HT1080 (cell line): ENCODE measurements around the gene CAMK2N2. TPM values are rescaled to one million over a fixed set of nuclear protein-coding genes. Genes with fewer than 3 reads are reported as not detected.

Experiments used
- DNase-seq: peaks from one replicate; pipeline ENCODE4 v3.0.0-alpha.2; 2015; ENCODE audit warnings: low read depth
- small RNA-seq: library from RNA; depleted of rRNA; stranded (forward); fragments of <200 nt; gene quantifications from one replicate; pipeline ENCODE3, GENCODE V24; 2014
- total RNA-seq: library from RNA; depleted of rRNA; stranded (reverse); fragments of >200 nt; shearing (Covaris generic); gene quantifications from 2 replicates; pipeline ENCODE4 v1.2.3, GENCODE V29; 2014; rRNA removed

Gene CAMK2N2
- total RNA-seq, 1 experiment from 2014 or later = 10.5 TPM

GRCh38 chr3:184222521-184222920 is 38.8 kb downstream of the CAMK2N2 start:
- DNase-seq = no peak

- DNase-seq = no peak
These were observed 42.5 kb downstream of the CAMK2N2 start for GRCh38 chr3:184218814-184219213.

GRCh38 chr3:184211718-184212117 is 49.6 kb downstream of the CAMK2N2 start:
- DNase-seq = no peak

GRCh38 chr3:184211297-184211696 is 50.1 kb downstream of the CAMK2N2 start:
- DNase-seq = no peak

Small RNAs within 50 kb of the gene (small RNA-seq; reads per million reads assigned to genes)
- gene MIR1224 = not detected

Other genes with a start within 250 kb of the CAMK2N2 start
- gene ABCC5, start 243.7 kb downstream of the CAMK2N2 start, total RNA-seq = 17.3 and 18.2 TPM in 2 replicates
- gene HTR3D, start 229.8 kb downstream of the CAMK2N2 start, total RNA-seq = not detected in 2 replicates
- gene HTR3C, start 208.5 kb downstream of the CAMK2N2 start, total RNA-seq = not detected in 2 replicates
- gene HTR3E, start 164.5 kb downstream of the CAMK2N2 start, total RNA-seq = not detected in 2 replicates
- 85.0 and 88.4 TPM in 2 replicates for gene EIF2B5, start 126.2 kb downstream of the CAMK2N2 start, total RNA-seq
- 38.6 and 46.8 TPM in 2 replicates for gene DVL3, start 106.2 kb downstream of the CAMK2N2 start, total RNA-seq
- gene AP2M1, start 86.7 kb downstream of the CAMK2N2 start, total RNA-seq = 840 and 907 TPM in 2 replicates
- 49.1 and 72.9 TPM in 2 replicates for gene ABCF3, start 75.4 kb downstream of the CAMK2N2 start, total RNA-seq
- not detected in 2 replicates for gene VWA5B2, start 32.0 kb downstream of the CAMK2N2 start, total RNA-seq
- 93.3 and 146 TPM in 2 replicates for gene ALG3, start 12.6 kb downstream of the CAMK2N2 start, total RNA-seq
- gene EEF1AKMT4, start 11.9 kb downstream of the CAMK2N2 start, total RNA-seq = 18.5 TPM in 2 replicates
- gene ECE2, start 14.5 kb upstream of the CAMK2N2 start, total RNA-seq = not detected in 2 replicates
- 1,567 and 1,674 TPM in 2 replicates for gene PSMD2, start 37.7 kb upstream of the CAMK2N2 start, total RNA-seq
- gene EIF4G1, start 53.1 kb upstream of the CAMK2N2 start, total RNA-seq = 750 and 760 TPM in 2 replicates
- 61.8 and 71.7 TPM in 2 replicates for gene FAM131A, start 76.0 kb upstream of the CAMK2N2 start, total RNA-seq
- gene CLCN2, start 100.1 kb upstream of the CAMK2N2 start, total RNA-seq = 13.9 and 21.1 TPM in 2 replicates
- gene POLR2H, start 100.2 kb upstream of the CAMK2N2 start, total RNA-seq = 327 and 330 TPM in 2 replicates
- gene THPO, start 116.7 kb upstream of the CAMK2N2 start, total RNA-seq = not detected in 2 replicates
- 0.43 and 1.2 TPM in 2 replicates for gene CHRD, start 118.5 kb upstream of the CAMK2N2 start, total RNA-seq